ENCODE data around the gene NACC2. TPM values are rescaled to one million over a fixed set of nuclear protein-coding genes. Genes with fewer than 3 reads are reported as not detected.

NACC2 gene
- polyA plus RNA-seq, 1 of the 3 experiments (the other 2 are of a cell fraction), result 22.1 TPM

DNA sequence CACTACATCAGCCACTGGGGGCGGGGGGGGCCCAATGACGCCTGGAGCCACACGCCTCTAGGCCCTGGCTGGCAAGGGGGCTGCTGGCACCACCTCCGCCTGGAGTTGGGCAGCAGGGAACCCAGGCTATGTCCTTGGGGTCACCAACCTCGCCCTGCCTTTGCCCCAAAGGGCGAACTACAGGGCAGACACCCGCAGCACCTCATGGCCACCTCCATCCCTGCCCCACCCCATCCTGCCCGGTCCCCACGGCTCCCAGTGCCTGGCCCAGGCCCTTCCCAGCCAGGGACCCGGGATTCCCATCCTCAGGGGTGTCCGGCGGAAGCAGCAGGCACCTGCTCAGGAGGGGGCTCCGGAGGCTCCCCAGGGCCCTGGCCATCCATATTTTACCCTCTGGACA, 37.0 kb downstream of the NACC2 start:
- DNase-seq, result peak; percentile 20
- H3K4me2 ChIP-seq, result no peak overlapping the region
- H3K27me3 ChIP-seq (ENCODE audit: insufficient read depth), result no peaks in the 10 kb centered on the region
- no peaks in the 10 kb centered on the region for H3K36me3 ChIP-seq (replicated peaks in 1 of 2; ENCODE audit: control insufficient read depth in 1 of 2, insufficient read depth in 2 of 2, low read length in 1 of 2)
- peaks cover 31 to 47% of the 10 kb centered on the region in 2 experiments; a peak in 3 of 4 replicates for H3K4me1 ChIP-seq (ENCODE audit: control insufficient read depth in 1 of 2, insufficient read depth in 2 of 2, low read depth in 1 of 2, low read length in 1 of 2)
- peaks cover 61% of the 10 kb centered on the region for H4K20me1 ChIP-seq (ENCODE audit: insufficient read depth)
- no peaks in the 10 kb centered on the region for H3K9me2 ChIP-seq
- H3K9ac ChIP-seq, result no peak overlapping the region
- ChIA-PET CTCF (interaction anchor here (0.8 to 1.3 kb wide), 3 partner anchors 32 to 91 kb away, joined by 3 to 4 read pairs (median 3); no protein-coding TSS in a partner anchor), POLR2A (no interaction called here)
- no peaks in the 10 kb centered on the region for H3K9me3 ChIP-seq
- H3K79me2 ChIP-seq (ENCODE audit: insufficient read depth), result peaks cover 78% of the 10 kb centered on the region
- WGBS (ENCODE audit: low lambda C conversion rate), result 90% methylated on average over 12 of the region's 13 CpGs
- H2AFZ ChIP-seq (ENCODE audit: low read depth), result no peak overlapping the region
- H3K4me3 ChIP-seq (ENCODE audit: low read depth in 2 of 2, low read length in 1 of 2), result no peak overlapping the region
- peaks cover 11% of the 10 kb centered on the region for H3F3A ChIP-seq (replicated peaks; ENCODE audit: insufficient read depth)
- TF ChIP-seq PBX3 (IDR thresholded peaks at IDR 0.05), result no peak
- H3K27ac ChIP-seq (ENCODE audit: low read depth in 2 of 2, low read length in 1 of 2), result no peak overlapping the region

- Histone ChIP-seq H3K4me1 (ENCODE audit: control insufficient read depth in 1 of 2, insufficient read depth in 2 of 2, low read depth in 1 of 2, low read length in 1 of 2) (peaks cover 38 to 53% of the 10 kb centered on the region in 2 experiments; a peak in 3 of 4 replicates), H3K9ac (no peak overlapping the region), H3K9me2 (no peaks in the 10 kb centered on the region), H3K4me3 (ENCODE audit: low read depth in 2 of 2, low read length in 1 of 2) (no peak overlapping the region), H4K20me1 (ENCODE audit: insufficient read depth) (peaks cover 55% of the 10 kb centered on the region), H3K79me2 (ENCODE audit: insufficient read depth) (peaks cover 76% of the 10 kb centered on the region), H3K4me2 (no peak overlapping the region), H3K27ac (ENCODE audit: low read depth in 2 of 2, low read length in 1 of 2) (no peak overlapping the region), H3K36me3 (replicated peaks in 1 of 2; ENCODE audit: control insufficient read depth in 1 of 2, insufficient read depth in 2 of 2, low read length in 1 of 2) (no peaks in the 10 kb centered on the region), H3F3A (replicated peaks; ENCODE audit: insufficient read depth) (peaks cover 18% of the 10 kb centered on the region), H3K27me3 (ENCODE audit: insufficient read depth) (no peaks in the 10 kb centered on the region), H2AFZ (ENCODE audit: low read depth) (no peak overlapping the region), H3K9me3 (no peaks in the 10 kb centered on the region)
- POLR2A ChIA-PET, result no interaction called here
- no peak for TF ChIP-seq RXRA (IDR thresholded peaks at IDR 0.05; ENCODE audit: borderline replicate concordance, low read depth)
- no peak for TF ChIP-seq TAF1 (IDR thresholded peaks at IDR 0.05; ENCODE audit: borderline replicate concordance, low read depth, low read length)
- TF ChIP-seq NRF1 (IDR thresholded peaks at IDR 0.05; ENCODE audit: low read depth, low read length), result no peak
- no peak for TF ChIP-seq YY1 (IDR thresholded peaks at IDR 0.05; ENCODE audit: low read depth)
- TF ChIP-seq PBX3 (IDR thresholded peaks at IDR 0.05), result no peak
- no peak for TF ChIP-seq TCF12 (IDR thresholded peaks at IDR 0.05)
- TF ChIP-seq TEAD4 (IDR thresholded peaks at IDR 0.05; ENCODE audit: borderline replicate concordance, insufficient read depth), result no peak
- TF ChIP-seq JUND (IDR thresholded peaks at IDR 0.05), result no peak
- TF ChIP-seq IRF3 (IDR thresholded peaks at IDR 0.05; ENCODE audit: low read depth, low read length), result no peak
- no peak for TF ChIP-seq SMC3 (IDR thresholded peaks at IDR 0.05; ENCODE audit: low read depth, low read length)
- TF ChIP-seq, protein P1, sequence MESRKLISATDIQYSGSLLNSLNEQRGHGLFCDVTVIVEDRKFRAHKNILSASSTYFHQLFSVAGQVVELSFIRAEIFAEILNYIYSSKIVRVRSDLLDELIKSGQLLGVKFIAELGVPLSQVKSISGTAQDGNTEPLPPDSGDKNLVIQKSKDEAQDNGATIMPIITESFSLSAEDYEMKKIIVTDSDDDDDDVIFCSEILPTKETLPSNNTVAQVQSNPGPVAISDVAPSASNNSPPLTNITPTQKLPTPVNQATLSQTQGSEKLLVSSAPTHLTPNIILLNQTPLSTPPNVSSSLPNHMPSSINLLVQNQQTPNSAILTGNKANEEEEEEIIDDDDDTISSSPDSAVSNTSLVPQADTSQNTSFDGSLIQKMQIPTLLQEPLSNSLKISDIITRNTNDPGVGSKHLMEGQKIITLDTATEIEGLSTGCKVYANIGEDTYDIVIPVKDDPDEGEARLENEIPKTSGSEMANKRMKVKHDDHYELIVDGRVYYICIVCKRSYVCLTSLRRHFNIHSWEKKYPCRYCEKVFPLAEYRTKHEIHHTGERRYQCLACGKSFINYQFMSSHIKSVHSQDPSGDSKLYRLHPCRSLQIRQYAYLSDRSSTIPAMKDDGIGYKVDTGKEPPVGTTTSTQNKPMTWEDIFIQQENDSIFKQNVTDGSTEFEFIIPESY (IDR thresholded peaks at IDR 0.05; ENCODE audit: borderline replicate concordance, low read depth), result no peak
- 95% methylated on average over 18 of the region's 30 CpGs for WGBS (ENCODE audit: low lambda C conversion rate)
- CTCF ChIA-PET, result interaction anchor here (0.8 to 1.3 kb wide), 3 partner anchors 33 to 91 kb away, joined by 3 to 4 read pairs (median 3); no protein-coding TSS in a partner anchor
- DNase-seq, result peak; percentile 36
Observed at GRCh38 chr9:136057236-136058081, 37.6 kb downstream of the NACC2 start.
